ENCODE results near the gene COX4I2.
"Not testable (repeated sequence)": the region's sequence is repeated elsewhere in the genome, so short reads cannot be mapped to it uniquely, and the experiment has no call there.

Gene COX4I2

GRCh38 chr20:31608251-31608945 is 29.3 kb upstream of the COX4I2 start:
- DNase-seq: peak; percentile 17

- not testable (repeated sequence) for DNase-seq
Observed at GRCh38 chr20:31612271-31612640, 25.5 kb upstream of the COX4I2 start.

- no peak for DNase-seq
Observed at GRCh38 chr20:31615416-31615815, 22.3 kb upstream of the COX4I2 start.

GRCh38 chr20:31617432-31618104 is 20.1 kb upstream of the COX4I2 start:
- no peak for DNase-seq

- no peak for DNase-seq
Observed at GRCh38 chr20:31620246-31620645, 17.5 kb upstream of the COX4I2 start.

GRCh38 chr20:31623123-31623505 is 14.6 kb upstream of the COX4I2 start:
- DNase-seq: not testable (repeated sequence)

DNA sequence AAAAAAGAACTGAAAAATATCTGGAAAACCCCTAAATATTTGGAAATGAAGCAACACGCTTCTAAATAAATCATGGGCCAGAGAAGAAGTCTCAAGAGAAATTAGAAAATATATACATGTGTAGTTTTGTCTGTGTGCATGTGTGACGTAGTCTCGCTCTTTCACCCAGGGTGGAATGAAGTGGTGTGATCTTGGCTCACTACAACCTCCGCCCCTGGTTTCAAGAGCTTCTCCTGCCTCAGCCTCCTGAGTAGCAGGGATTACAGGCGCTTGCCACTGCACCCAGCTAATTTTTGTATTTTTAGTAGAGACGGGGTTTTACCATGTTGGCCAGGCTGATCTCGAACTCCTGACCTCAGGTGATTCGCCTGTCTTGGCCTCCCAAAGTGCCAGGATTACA is 11.2 kb upstream of the COX4I2 start:
- not testable (repeated sequence) for DNase-seq

- DNase-seq: not testable (repeated sequence)
Observed at GRCh38 chr20:31628057-31628456, 9.7 kb upstream of the COX4I2 start.

GRCh38 chr20:31630187-31630790 is 7.4 kb upstream of the COX4I2 start:
- DNase-seq: no peak

DNA sequence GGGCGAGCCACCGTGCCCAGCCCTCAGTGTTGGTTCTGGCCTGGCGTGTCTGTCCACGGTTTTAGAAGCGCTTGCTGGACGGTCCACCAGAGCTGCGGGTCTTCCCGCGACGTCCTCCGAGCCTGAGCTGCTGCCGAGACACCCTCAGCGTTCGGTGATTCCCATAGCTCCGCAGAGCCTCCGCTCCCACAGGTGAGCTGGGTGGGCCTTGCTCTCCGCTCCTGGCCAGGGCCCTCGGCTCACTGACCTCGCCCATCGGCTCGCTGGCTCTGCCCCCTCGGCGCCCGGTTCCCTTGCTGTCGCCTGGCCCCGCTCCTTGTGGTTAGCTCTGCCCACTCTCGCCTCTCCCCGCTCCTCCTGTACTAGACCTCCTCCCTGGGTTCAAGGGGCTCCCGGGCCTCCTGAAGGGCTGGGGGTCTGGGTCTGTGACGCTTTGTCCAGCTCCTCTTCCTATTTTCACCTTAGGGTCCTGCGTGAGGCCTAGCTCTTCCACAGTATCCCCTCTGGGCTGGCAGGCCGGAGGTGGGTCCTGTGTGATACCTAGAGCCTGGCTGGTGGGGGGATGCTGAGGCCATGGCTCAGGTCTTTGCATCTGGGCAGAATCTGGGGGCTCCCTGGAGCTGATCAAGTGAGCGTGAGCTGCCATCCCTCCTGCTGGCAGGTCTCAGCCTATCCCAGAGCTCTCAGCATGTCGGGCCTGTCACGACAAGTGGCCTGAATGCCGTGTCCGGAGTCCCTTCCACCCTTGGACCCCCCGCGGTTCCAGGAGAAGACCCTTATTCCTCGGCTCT is 5.0 kb upstream of the COX4I2 start:
- DNase-seq: no peak

DNA sequence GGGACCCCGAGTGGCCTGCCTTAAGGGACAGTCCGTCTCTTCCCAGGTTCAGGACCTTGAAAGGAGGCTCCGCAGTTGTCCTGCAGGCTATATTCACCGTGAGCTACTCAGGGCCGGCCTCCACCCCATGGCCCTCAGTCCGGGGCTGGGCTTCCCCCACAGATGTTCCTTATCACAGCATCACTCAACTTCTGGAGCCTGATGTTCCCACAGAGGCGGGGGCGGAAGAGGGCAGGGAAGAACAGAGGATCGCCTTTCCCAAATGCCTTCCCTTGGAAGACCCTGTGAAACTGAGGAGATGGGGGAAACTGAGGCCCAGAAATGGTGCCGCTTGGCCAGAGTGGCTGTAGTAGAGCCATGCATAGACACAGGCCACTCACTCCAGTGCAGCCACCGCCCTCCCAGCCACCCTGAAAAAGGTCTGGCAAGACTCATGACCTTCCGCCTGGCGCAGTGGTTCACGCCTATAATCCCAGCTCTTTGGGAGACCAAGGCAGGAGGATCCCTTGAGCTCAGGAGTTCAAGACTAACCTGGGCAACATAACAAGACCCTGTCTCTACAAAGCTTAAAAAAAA is 4.3 kb upstream of the COX4I2 start:
- DNase-seq: peak; percentile 5

- DNase-seq: no peak
Observed at GRCh38 chr20:31638317-31638716, 605 bp downstream of the COX4I2 start.

DNA sequence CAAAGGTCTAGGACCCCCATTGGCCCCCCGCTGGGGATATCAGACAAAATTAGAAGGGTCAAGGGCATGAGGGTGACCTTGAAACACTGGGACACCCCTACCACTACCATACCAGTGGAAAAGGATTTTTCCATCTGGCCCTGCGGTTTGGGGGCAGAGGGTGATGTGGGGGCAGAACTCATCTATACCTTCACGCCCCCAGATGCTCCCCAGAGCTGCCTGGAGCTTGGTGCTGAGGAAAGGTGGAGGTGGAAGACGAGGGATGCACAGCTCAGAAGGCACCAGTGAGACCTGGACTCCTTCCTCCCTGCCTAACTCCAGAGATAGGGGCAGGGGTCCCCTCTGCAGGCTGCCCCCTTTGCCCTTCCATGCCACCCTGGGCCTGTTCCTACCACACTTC is 1.1 kb downstream of the COX4I2 start:
- no peak for DNase-seq

GRCh38 chr20:31640259-31640658 is 2.5 kb downstream of the COX4I2 start:
- no peak for DNase-seq

GRCh38 chr20:31641391-31641790 is 3.7 kb downstream of the COX4I2 start:
- DNase-seq: no peak

- DNase-seq: no peak
Observed at GRCh38 chr20:31642837-31643236, 5.1 kb downstream of the COX4I2 start.

- no peak for DNase-seq
Observed at GRCh38 chr20:31643522-31643921, 5.8 kb downstream of the COX4I2 start.

DNA sequence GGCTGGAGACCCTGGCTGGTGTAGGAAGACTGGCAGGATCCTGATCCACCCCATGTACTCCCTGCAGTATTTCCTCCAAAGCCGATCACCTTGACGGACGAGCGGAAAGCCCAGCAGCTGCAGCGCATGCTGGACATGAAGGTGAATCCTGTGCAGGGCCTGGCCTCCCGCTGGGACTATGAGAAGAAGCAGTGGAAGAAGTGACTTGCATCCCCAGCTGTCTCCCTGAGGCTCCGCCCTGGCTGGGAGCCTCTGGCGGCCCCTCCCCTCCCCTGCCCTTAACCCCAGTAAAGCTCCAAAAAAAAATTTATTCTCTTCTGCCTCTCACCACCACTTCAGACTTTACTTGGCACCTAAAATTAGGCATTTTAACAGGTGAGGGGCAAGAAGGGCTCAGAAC is 7.0 kb downstream of the COX4I2 start:
- DNase-seq: no peak

DNA sequence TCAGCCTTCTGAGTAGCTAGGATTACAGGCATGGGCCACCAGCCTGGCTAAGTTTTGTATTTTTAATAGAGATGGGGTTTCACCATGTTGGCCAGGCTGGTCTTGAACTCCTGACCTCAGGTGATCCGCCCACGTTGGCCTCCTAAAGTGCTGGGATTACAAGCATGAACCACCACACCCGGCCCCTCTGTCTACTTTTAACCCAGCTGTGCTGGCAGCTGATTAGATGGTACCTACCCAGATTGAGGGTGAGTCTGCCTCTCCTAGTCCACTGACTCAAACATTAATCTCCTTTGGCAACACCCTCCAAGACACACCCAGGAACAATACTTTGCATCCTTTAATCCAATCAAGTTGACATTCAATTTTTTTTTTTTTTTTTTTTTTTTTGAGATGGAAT is 10.4 kb downstream of the COX4I2 start:
- DNase-seq: not testable (repeated sequence)

DNA sequence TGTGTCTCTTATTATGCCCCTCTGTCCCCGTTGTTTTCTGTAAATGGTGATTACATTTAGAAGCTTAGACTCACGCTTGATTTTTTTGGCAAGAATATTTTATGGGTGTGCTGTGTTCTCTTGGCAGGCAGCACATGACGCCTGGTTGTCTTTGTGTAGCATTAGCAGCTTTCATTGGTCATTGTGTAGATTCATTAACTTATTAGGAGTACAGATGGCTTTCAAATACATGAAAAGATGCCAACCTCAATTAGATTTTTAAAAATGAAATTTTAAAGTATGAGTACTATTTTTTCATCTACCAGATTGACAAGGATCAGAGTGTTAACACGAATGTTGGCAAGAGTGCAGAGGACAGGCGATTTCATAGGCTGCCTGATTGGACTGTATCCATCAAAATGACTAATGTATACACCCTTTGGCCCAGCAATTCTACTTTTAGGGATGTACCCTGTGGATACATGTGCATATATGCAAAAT is 15.2 kb downstream of the COX4I2 start:
- DNase-seq: peak; percentile 63

DNA sequence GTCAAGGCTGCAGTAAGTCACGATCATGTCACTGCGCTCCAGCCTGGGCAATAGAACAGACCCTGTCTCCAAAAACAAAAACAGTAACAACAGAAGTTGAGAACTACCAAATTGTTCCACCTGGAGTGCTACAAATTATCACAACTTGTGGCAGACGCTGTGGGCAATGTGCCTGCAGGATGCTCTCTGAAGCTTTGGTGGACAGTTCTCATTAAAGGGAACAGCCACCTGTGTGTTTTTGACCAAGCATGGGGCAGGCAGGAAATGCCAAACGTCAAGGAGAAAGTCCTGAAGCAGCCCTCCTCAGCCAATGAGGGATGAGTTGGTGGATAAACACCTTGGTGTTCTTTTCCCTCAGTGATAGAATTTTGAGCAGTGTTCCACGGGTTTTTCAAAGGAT is 15.8 kb downstream of the COX4I2 start:
- no peak for DNase-seq

DNA sequence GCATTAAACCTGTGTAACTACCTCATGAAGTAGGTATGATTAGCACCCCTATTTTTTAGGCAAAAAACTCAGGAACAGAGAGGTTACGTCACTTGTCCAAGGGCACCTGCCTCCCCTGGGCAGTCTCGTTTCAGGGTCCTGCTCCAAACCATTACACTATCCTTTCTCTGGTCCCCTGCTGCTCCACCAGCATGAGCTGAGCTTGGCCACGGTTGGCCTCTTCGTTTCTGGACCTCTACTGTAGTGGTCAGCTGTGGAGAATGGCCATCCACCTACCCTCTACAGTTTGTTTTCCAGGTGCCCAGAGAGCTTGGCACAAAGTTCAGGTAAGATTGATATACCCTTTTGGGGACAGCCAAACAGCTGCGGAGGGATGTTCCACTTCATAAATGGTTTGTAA is 16.8 kb downstream of the COX4I2 start:
- DNase-seq: no peak

Data from HCEC 1CT (cell line).